ENCODE measurements around the gene NDRG2. TPM values are rescaled to one million over a fixed set of nuclear protein-coding genes. Genes with fewer than 3 reads are reported as not detected.
A peak's percentile ranks its signal among the peaks of the same experiment; 100 is the strongest.

Gene NDRG2
- total and polyA plus RNA-seq, 5 experiments from 2014 or later: 24.6 to 35.4 (median 30.8) TPM

- peaks cover 20 to 34% (median 32%) of the 10 kb centered on the region in 4 donors for H3K4me1 Mint-ChIP-seq
- H3K4me3 Mint-ChIP-seq: no peak overlapping the region
- no peak overlapping the region for H3K27ac Mint-ChIP-seq
- H3K9me3 Mint-ChIP-seq: no peaks in the 10 kb centered on the region
- DNase-seq (peak in 2 of 10 donors; percentile 22 to 23), ATAC-seq (no peak)
- H3K27me3 Mint-ChIP-seq: peaks cover 37 to 94% (median 64%) of the 10 kb centered on the region in 5 donors
- POLR2A ChIA-PET: interaction anchor here (0.6 to 2.6 kb wide), 3 partner anchors 21 to 149 kb away, joined by 3 to 10 read pairs (median 4); no protein-coding TSS in a partner anchor
- H3K36me3 Mint-ChIP-seq: no peaks in the 10 kb centered on the region
These were observed 42.1 kb upstream of the NDRG2 start for GRCh38 chr14:21066882-21067502.

DNA sequence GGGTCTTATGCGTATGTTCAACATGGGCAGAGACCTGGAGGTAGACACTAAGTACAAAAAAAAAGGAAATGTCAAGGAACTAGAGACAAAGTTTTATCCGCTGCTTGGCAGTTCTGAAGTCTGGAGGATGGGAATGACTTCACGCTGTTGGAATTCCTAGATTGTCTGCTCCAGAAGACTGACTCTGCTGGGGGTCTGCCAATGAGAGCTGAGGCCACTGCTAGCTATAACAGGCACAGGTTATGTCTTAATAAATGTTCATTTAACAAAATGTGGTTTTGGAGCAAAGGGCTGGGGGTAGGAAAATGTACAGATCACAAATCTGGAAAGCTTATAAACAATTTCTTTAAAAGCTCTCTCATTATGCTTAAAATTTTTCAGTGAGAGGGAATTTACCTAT lies 38.6 kb upstream of the NDRG2 start:
- no peaks in the 10 kb centered on the region for H3K9me3 Mint-ChIP-seq
- no peak overlapping the region for H3K27ac Mint-ChIP-seq
- H3K36me3 Mint-ChIP-seq: no peaks in the 10 kb centered on the region
- ATAC-seq (no peak), DNase-seq (no peak)
- POLR2A ChIA-PET: no interaction called here
- peaks cover 1 to 3% (median 2%) of the 10 kb centered on the region in 4 donors for H3K4me1 Mint-ChIP-seq
- H3K4me3 Mint-ChIP-seq: no peak overlapping the region
- peaks cover 35 to 80% (median 57%) of the 10 kb centered on the region in 5 donors for H3K27me3 Mint-ChIP-seq

DNA sequence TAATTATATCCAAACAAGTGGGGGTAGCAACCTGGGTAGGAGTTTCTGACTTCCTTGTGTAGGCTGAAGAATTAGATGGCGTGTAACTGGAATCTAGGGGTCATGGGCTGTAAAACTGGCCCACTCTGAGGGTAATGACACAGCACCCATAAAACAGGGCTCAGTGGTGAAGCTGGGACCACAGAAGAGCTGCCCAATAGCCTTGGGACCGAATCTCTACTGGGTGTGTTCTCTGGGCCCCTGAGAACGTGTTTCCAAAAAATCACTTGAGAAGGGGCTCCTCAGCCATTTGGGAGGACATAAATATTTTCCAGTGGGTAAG lies 36.4 kb upstream of the NDRG2 start:
- no peaks in the 10 kb centered on the region for H3K4me1 Mint-ChIP-seq
- POLR2A ChIA-PET: no interaction called here
- peaks cover 27 to 58% (median 45%) of the 10 kb centered on the region in 5 donors for H3K27me3 Mint-ChIP-seq
- ATAC-seq (no peak), DNase-seq (no peak)
- peak overlapping the region in 1 of 10 donors; percentile 67 for H3K27ac Mint-ChIP-seq
- H3K9me3 Mint-ChIP-seq: no peaks in the 10 kb centered on the region
- no peak overlapping the region for H3K4me3 Mint-ChIP-seq
- no peaks in the 10 kb centered on the region for H3K36me3 Mint-ChIP-seq

GRCh38 chr14:21060614-21061346 lies 35.9 kb upstream of the NDRG2 start:
- Mint-ChIP-seq H3K9me3 (no peaks in the 10 kb centered on the region), H3K27ac (peak overlapping the region in 1 of 10 donors; percentile 13), H3K4me3 (no peak overlapping the region), H3K27me3 (peaks cover 25 to 53% (median 40%) of the 10 kb centered on the region in 5 donors), H3K36me3 (no peaks in the 10 kb centered on the region), H3K4me1 (no peaks in the 10 kb centered on the region)
- POLR2A ChIA-PET: no interaction called here
- no peak for ATAC-seq
- DNase-seq: no peak

GRCh38 chr14:21059842-21060613 lies 35.2 kb upstream of the NDRG2 start:
- H3K4me1 Mint-ChIP-seq: no peaks in the 10 kb centered on the region
- no peaks in the 10 kb centered on the region for H3K9me3 Mint-ChIP-seq
- ATAC-seq (no peak), DNase-seq (no peak)
- H3K4me3 Mint-ChIP-seq: no peak overlapping the region
- H3K36me3 Mint-ChIP-seq: no peaks in the 10 kb centered on the region
- H3K27ac Mint-ChIP-seq: peak overlapping the region in 1 of 10 donors; percentile 13
- peaks cover 19 to 45% (median 33%) of the 10 kb centered on the region in 5 donors for H3K27me3 Mint-ChIP-seq
- POLR2A ChIA-PET: no interaction called here

- Mint-ChIP-seq H3K27ac (no peak overlapping the region), H3K36me3 (no peaks in the 10 kb centered on the region), H3K9me3 (no peaks in the 10 kb centered on the region), H3K27me3 (peaks cover 17 to 39% (median 29%) of the 10 kb centered on the region in 5 donors), H3K4me3 (no peak overlapping the region), H3K4me1 (no peaks in the 10 kb centered on the region)
- POLR2A ChIA-PET: no interaction called here
- ATAC-seq (no peak), DNase-seq (no peak)
These were observed 34.0 kb upstream of the NDRG2 start for GRCh38 chr14:21058903-21059302.

- peaks cover 11 to 30% (median 22%) of the 10 kb centered on the region in 5 donors for H3K27me3 Mint-ChIP-seq
- no peaks in the 10 kb centered on the region for H3K4me1 Mint-ChIP-seq
- POLR2A ChIA-PET: interaction anchor here (1.1 kb wide), 1 partner anchor 10 kb away, joined by 3 read pairs; no protein-coding TSS in a partner anchor
- no peaks in the 10 kb centered on the region for H3K9me3 Mint-ChIP-seq
- DNase-seq (no peak), ATAC-seq (no peak)
- H3K36me3 Mint-ChIP-seq: no peaks in the 10 kb centered on the region
- no peak within 1 kb of the TSS for H3K4me3 Mint-ChIP-seq
- H3K27ac Mint-ChIP-seq: peak within 1 kb of the TSS in 1 of 10 donors; percentile 33
These were observed 33.2 kb upstream of the NDRG2 start, which contains the start of gene RNASE8 for GRCh38 chr14:21057803-21058675. Gene RNASE8, plus strand, starts transcription at chr14:21057822. Its CDS starts 71 bp downstream, at chr14:21057893.

DNA sequence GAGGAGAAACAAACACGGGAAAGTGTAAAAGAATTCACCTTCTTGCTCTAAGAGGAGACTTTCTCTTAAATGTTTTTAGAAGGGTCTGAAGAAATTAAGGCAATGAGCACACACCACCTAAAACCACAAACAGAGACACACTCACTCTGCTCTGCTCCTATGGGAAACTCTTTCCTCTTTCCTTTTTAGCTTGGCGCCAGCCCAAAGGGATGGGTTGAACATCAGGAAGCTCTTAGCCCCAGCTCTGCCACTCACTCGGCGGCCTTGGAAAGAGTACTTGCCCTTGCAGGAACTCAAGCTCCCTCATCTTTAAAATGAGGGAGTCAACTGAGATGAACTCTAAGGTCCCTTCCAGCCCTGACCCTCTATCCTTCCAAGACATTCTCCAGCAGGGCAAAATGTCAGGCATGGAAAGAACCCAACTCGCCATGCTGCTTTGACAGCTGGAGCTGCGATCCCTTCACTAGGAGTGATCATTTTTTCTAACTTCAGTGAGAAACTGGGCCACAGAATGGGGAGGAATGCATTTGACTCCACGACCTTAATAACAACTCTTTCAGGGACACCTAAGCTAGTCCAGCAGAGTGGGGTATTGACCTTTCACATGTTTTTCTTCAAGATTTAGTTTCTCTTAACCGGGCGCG lies 31.8 kb upstream of the NDRG2 start:
- no peaks in the 10 kb centered on the region for H3K9me3 Mint-ChIP-seq
- H3K4me1 Mint-ChIP-seq: no peaks in the 10 kb centered on the region
- peaks cover 7 to 20% (median 14%) of the 10 kb centered on the region in 5 donors for H3K27me3 Mint-ChIP-seq
- no peak overlapping the region for H3K4me3 Mint-ChIP-seq
- POLR2A ChIA-PET: no interaction called here
- H3K36me3 Mint-ChIP-seq: no peaks in the 10 kb centered on the region
- H3K27ac Mint-ChIP-seq: no peak overlapping the region
- DNase-seq: no peak
- ATAC-seq: no peak

DNA sequence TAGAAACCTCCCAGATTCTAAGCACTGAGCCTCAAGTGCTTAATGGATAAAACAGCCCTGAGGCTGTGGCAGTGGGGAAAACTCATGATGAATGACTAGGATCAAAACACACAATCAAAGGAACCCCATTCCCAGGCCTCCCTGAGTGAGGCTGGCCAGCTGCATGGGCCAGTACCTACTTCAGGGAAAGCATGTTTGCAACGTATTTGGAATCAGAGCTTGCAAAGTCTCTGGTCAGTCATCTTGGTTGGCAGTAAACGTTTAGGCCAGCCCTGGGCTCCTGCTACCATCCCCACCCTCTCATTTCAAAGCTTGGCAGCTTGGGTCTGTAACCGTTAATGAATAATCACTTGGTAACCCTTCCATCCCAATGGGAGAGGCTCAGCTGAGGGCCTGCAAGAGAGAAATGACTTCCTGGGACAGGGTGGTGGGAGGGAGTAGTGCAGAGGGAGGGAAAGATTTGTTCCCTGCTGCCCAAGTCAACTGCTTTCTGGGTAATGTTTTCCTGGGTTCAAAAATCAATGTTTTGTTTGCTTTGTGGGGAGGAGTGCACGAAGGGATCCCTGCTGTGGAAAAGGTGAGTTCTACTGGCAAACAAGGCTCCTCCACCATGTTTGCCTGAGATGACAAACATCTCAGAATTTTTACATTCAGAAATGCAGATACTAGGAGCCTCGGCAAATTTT lies 30.7 kb upstream of the NDRG2 start:
- no peaks in the 10 kb centered on the region for H3K4me1 Mint-ChIP-seq
- peaks cover 3 to 11% (median 11%) of the 10 kb centered on the region in 5 donors for H3K27me3 Mint-ChIP-seq
- no peak overlapping the region for H3K27ac Mint-ChIP-seq
- DNase-seq (no peak), ATAC-seq (no peak)
- H3K4me3 Mint-ChIP-seq: no peak overlapping the region
- POLR2A ChIA-PET: no interaction called here
- no peaks in the 10 kb centered on the region for H3K9me3 Mint-ChIP-seq
- H3K36me3 Mint-ChIP-seq: no peaks in the 10 kb centered on the region

DNA sequence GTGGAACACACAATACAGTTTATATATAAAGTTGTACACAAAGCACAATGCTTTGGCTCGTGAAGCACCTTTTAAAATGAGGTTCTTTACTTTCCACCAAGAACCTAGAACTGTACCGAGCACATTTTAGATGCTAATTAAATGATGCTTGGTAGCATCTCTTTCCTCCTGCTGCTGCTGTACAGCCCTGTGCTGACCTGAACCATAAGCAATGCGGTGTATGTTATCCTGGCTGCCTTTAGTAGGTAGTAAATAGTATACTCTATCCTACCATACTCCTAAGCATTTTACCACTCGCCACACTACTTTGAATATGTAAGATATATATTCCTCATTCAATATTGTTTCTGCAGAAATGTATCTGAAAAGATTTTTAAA lies 29.9 kb upstream of the NDRG2 start:
- no peaks in the 10 kb centered on the region for H3K4me1 Mint-ChIP-seq
- POLR2A ChIA-PET: no interaction called here

DNA sequence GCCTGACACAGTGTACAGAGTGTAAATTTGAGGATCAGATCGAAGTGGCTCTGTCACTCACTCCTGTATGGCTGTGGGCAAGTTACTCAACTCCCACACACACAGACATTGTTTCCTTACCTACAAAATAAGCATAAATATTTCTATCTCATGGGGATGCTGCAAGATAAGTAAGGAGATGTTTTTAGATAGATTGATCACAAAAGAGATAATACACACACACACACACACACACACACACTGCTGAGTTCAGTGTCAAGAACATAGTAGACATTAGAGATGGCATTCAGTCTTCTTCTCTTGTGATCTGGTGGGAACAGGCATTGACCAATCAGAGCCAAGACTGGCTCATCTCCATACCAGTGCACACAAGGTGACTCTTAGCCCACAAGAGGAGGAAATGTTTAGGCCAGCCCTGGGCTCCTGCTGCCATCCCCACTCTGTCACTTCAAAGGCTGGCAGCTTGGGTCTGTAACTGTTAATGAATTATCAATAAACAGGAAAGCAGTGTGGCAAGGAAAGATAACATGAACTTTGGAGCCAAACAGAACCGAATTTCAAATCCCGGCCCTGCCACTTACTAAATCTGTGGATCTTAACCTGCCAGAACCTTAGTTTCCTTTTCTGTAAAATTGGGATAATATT lies 29.4 kb upstream of the NDRG2 start:
- H3K9me3 Mint-ChIP-seq: no peaks in the 10 kb centered on the region
- no peak overlapping the region for H3K27ac Mint-ChIP-seq
- no peaks in the 10 kb centered on the region for H3K4me1 Mint-ChIP-seq
- no peak overlapping the region for H3K4me3 Mint-ChIP-seq
- DNase-seq (no peak), ATAC-seq (no peak)
- no peaks in the 10 kb centered on the region for H3K36me3 Mint-ChIP-seq
- H3K27me3 Mint-ChIP-seq: peaks cover 0 to 4% (median 0%) of the 10 kb centered on the region in 5 donors
- POLR2A ChIA-PET: no interaction called here

More for the DNA sequence above, 29.9 kb upstream of the NDRG2 start:
- Mint-ChIP-seq H3K27me3 (peaks cover 0 to 4% (median 3%) of the 10 kb centered on the region in 5 donors), H3K36me3 (no peaks in the 10 kb centered on the region), H3K9me3 (no peaks in the 10 kb centered on the region), H3K27ac (no peak overlapping the region), H3K4me3 (no peak overlapping the region)
- ATAC-seq (no peak), DNase-seq (no peak)

Measured in naive thymus-derived CD8-positive, alpha-beta T cell (primary cell).